OCI-LY1 (cell line): ENCODE measurements around the gene RPL22.

Experiments used
- H2AFZ ChIP-seq: fragments of 200-600 bp; sonication (generic), shearing (Covaris generic); 2 replicates; pipeline ENCODE4 v1.6.0; 2014; ENCODE audit warnings: antibody characterized with exemption, mild to moderate bottlenecking, low read length
- H3F3A ChIP-seq: fragments of 200-600 bp; sonication (generic), shearing (Covaris generic); 2 replicates; pipeline ENCODE4 v1.6.0; 2014; ENCODE audit warnings: mild to moderate bottlenecking, antibody characterized with exemption, low read length, moderate library complexity; ENCODE audit not compliant: insufficient read depth
- H3K27ac ChIP-seq: fragments of 200-600 bp; sonication (generic); 2 replicates; pipeline ENCODE4 v1.5.1; 2014; ENCODE audit warnings: low read length, mixed run types, mild to moderate bottlenecking, low read depth; ENCODE audit not compliant: poor library complexity, severe bottlenecking
- H3K27me3 ChIP-seq: fragments of 200-600 bp; sonication (generic); 2 replicates; pipeline ENCODE4 v1.6.0; 2014; ENCODE audit warnings: antibody characterized with exemption, mild to moderate bottlenecking, low read length, moderate library complexity; ENCODE audit not compliant: insufficient read depth
- H3K36me3 ChIP-seq: fragments of 200-600 bp; sonication (generic); 2 replicates; pipeline ENCODE4 v1.6.1; 2014; ENCODE audit warnings: mild to moderate bottlenecking, antibody characterized with exemption, low read length, moderate library complexity, mixed read lengths; ENCODE audit not compliant: insufficient read depth
- H3K4me1 ChIP-seq: fragments of 200-600 bp; sonication (generic); 2 replicates; pipeline ENCODE4 v1.5.1; 2014; ENCODE audit warnings: mild to moderate bottlenecking, low read length, moderate library complexity; ENCODE audit not compliant: insufficient read depth, severe bottlenecking
- H3K4me2 ChIP-seq: fragments of 200-600 bp; sonication (generic), shearing (Covaris generic); 2 replicates; pipeline ENCODE4 v1.6.1; 2014; ENCODE audit warnings: low read length
- H3K4me3 ChIP-seq: fragments of 200-600 bp; sonication (generic); 2 replicates; pipeline ENCODE4 v1.5.1; 2014; ENCODE audit warnings: low read length, low read depth, mild to moderate bottlenecking, mixed read lengths; ENCODE audit not compliant: poor library complexity, severe bottlenecking
- H3K79me2 ChIP-seq: fragments of 200-600 bp; shearing (Covaris generic); 2 replicates; pipeline ENCODE4 v1.6.1; 2016; ENCODE audit warnings: mixed run types, low read length, mixed read lengths; ENCODE audit not compliant: insufficient read depth
- H3K9ac ChIP-seq: fragments of 200-600 bp; sonication (generic), shearing (Covaris generic); 2 replicates; pipeline ENCODE4 v1.6.1; 2014; ENCODE audit warnings: mild to moderate bottlenecking, low read length, mixed read lengths
- H3K9me2 ChIP-seq: fragments of 200-600 bp; sonication (generic), shearing (Covaris generic); 2 replicates; pipeline ENCODE4 v1.6.1; 2014; ENCODE audit warnings: low read depth, mild to moderate bottlenecking, low read length, mixed read lengths
- H3K9me3 ChIP-seq: fragments of 200-600 bp; shearing (Covaris generic); 2 replicates; pipeline ENCODE4 v1.6.1; 2014; ENCODE audit warnings: low read length, mixed read lengths
- H4K20me1 ChIP-seq: fragments of 200-600 bp; sonication (generic), shearing (Covaris generic); 2 replicates; pipeline ENCODE4 v1.6.0; 2016; ENCODE audit warnings: mild to moderate bottlenecking, low read length; ENCODE audit not compliant: insufficient read depth
- CTCF ChIP-seq: fragments of 200-600 bp; sonication (generic), shearing (Covaris generic); IDR thresholded peaks from 2 replicates; pipeline ENCODE4 v1.5.1; 2017; ENCODE audit warnings: mild to moderate bottlenecking, antibody characterized with exemption, low read length, moderate library complexity, mixed read lengths
- EZH2 ChIP-seq: fragments of 200-600 bp; sonication (generic), shearing (Covaris generic); IDR thresholded peaks from 2 replicates; pipeline ENCODE4 v1.8.0; 2017; ENCODE audit warnings: borderline replicate concordance, mixed run types, mild to moderate bottlenecking, antibody characterized with exemption, low read length, moderate library complexity, mixed read lengths

Gene RPL22

DNA sequence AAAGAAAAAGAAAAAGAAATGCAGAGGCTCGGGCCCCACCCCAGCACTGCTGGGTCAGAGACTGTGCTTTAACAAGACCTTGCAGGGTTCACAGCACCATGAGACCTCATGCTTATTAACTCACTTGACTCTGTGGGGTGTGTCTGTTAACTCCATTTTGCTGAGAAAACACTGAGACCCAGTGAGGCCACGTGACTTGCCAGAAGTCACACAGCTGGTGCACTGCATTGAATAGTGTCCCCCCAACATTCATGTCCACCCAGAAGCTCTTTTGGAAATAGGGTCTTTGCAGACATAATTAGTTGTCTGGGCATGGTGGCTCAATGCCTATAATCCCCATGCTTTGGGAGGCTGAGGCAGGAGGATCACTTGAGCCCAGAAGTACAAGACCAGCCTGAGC, 59.0 kb downstream of the RPL22 start:
- Histone ChIP-seq H3F3A (no peaks in the 10 kb centered on the region), H3K36me3 (no peaks in the 10 kb centered on the region), H3K79me2 (no peaks in the 10 kb centered on the region), H3K4me3 (no peak overlapping the region), H3K9me3 (no peaks in the 10 kb centered on the region), H3K27ac (no peak overlapping the region), H3K9me2 (no peaks in the 10 kb centered on the region), H3K4me2 (no peak overlapping the region), H3K9ac (no peak overlapping the region), H3K4me1 (no peaks in the 10 kb centered on the region), H2AFZ (no peak overlapping the region), H3K27me3 (peaks cover under 1% of the 10 kb centered on the region; the same call in 1 of the 2 replicates), H4K20me1 (no peaks in the 10 kb centered on the region)
- TF ChIP-seq CTCF (no peak), EZH2 (no peak)

DNA sequence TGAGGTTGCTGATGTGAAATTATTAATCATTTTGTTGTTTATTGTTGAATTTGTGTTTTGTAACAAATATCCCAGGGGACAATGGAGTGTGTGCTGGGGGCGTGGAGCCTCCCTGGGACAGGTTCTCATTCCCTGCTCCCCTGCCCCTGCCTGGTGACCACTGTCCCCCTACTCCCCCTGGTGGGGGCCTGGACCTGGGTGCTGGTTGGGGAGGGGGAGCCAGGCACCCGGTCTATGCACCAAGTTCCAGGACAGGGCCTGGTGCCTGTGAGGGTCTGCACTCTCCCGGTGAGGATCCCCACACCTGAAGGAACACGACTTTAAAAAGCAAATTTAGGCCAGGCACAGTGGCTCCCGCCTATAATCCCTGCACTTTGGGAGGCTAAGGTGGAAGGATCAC, 61.6 kb downstream of the RPL22 start:
- Histone ChIP-seq H2AFZ (no peak overlapping the region), H3K4me2 (no peak overlapping the region), H3F3A (no peaks in the 10 kb centered on the region), H3K9me2 (no peaks in the 10 kb centered on the region), H3K9ac (no peak overlapping the region), H3K27ac (no peak overlapping the region), H3K9me3 (no peaks in the 10 kb centered on the region), H3K27me3 (peaks cover 9% of the 10 kb centered on the region), H3K36me3 (no peaks in the 10 kb centered on the region), H4K20me1 (no peaks in the 10 kb centered on the region), H3K4me1 (no peaks in the 10 kb centered on the region), H3K4me3 (no peak overlapping the region), H3K79me2 (no peaks in the 10 kb centered on the region)
- TF ChIP-seq EZH2, result no peak
- TF ChIP-seq CTCF, result no peak

- no peak overlapping the region for H3K27ac ChIP-seq
- no peaks in the 10 kb centered on the region for H4K20me1 ChIP-seq
- no peaks in the 10 kb centered on the region for H3K9me2 ChIP-seq
- peaks cover 7% of the 10 kb centered on the region; the same call in 1 of the 2 replicates for H3K9me3 ChIP-seq
- H2AFZ ChIP-seq, result no peak overlapping the region
- no peak for TF ChIP-seq EZH2
- no peak for TF ChIP-seq CTCF
- H3K4me3 ChIP-seq, result no peak overlapping the region
- no peak overlapping the region for H3K4me2 ChIP-seq
- H3K36me3 ChIP-seq, result no peaks in the 10 kb centered on the region; the same call in 1 of the 2 replicates
- peaks cover 20% of the 10 kb centered on the region for H3K27me3 ChIP-seq
- H3K9ac ChIP-seq, result no peak overlapping the region
- H3K79me2 ChIP-seq, result no peaks in the 10 kb centered on the region
- no peaks in the 10 kb centered on the region for H3K4me1 ChIP-seq
- no peaks in the 10 kb centered on the region for H3F3A ChIP-seq
These were observed 62.7 kb downstream of the RPL22 start for GRCh38 chr1:6136516-6137220.
